GM12801 (cell line): Measurements from ENCODE around the gene LINS1.

ENCODE experiments used
- TF ChIP-seq, protein P1 (sequence below): IDR thresholded peaks from one replicate; pipeline ENCODE4 v1.5.1; 2011; ENCODE audit warnings: control low read depth; ENCODE audit not compliant: insufficient read length; ENCODE audit errors: extremely low read depth

Gene LINS1

DNA sequence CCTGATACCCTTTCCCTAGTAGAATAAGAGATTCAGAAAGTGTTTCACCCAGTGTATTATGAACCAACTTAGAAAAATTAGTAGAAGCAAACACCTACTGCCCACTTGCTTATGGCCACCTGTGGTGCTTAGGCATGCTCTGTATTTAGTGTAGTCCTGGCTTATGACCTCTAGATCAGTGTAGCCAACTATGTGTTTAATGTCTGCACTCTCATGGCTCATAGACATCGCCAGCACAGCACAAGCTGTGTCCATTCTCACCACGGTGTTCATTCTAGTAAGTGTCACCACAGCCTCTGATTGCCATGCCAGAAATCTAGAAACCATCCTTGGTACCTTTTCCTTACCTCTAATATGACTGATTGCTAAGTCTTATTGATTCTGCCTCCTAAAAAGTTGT lies 14.7 kb upstream of the LINS1 start:
- TF ChIP-seq, protein P1, sequence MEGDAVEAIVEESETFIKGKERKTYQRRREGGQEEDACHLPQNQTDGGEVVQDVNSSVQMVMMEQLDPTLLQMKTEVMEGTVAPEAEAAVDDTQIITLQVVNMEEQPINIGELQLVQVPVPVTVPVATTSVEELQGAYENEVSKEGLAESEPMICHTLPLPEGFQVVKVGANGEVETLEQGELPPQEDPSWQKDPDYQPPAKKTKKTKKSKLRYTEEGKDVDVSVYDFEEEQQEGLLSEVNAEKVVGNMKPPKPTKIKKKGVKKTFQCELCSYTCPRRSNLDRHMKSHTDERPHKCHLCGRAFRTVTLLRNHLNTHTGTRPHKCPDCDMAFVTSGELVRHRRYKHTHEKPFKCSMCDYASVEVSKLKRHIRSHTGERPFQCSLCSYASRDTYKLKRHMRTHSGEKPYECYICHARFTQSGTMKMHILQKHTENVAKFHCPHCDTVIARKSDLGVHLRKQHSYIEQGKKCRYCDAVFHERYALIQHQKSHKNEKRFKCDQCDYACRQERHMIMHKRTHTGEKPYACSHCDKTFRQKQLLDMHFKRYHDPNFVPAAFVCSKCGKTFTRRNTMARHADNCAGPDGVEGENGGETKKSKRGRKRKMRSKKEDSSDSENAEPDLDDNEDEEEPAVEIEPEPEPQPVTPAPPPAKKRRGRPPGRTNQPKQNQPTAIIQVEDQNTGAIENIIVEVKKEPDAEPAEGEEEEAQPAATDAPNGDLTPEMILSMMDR = no peak

GRCh38 chr15:100615801-100616200 lies 13.8 kb upstream of the LINS1 start:
- TF ChIP-seq, protein P1 = no peak

DNA sequence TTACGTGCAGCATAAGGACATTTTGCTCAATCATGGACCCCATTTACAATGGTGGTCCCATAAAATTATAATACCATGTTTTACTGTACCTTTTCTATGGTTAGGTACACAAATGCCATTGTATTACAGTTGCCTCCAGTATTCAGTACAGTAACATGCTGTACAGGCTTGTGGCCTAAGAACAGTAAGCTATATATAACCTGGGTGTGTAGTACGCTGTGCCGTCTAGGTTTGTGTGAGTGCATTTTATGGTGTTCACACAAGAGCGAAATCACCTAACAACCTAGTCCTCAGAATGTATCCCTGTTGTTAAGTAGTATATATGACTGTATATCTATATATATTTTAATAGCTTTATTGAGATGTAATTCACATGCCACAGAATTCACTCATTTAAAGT lies 12.9 kb upstream of the LINS1 start:
- TF ChIP-seq, protein P1 = no peak

- TF ChIP-seq, protein P1 = no peak
Measured at GRCh38 chr15:100614336-100614735, 12.4 kb upstream of the LINS1 start.

DNA sequence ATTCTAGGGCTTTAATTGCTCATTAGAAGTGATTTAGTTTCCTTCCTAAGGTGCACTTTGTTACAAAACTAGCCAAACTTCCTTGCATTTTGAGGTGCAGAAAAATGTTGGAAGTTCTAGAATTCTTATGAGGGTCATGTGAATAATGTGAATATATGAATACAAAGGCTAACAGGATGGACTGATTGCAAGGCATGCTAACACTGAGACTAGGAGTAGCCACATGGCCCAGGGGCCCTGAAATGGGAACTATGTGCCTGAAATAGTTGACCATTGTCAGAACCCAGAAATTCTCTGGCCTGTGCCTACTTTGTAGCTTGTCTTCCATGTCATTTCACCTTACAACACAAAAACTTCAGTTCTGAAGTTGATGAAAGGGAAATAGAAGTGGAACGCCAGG lies 11.2 kb upstream of the LINS1 start:
- TF ChIP-seq, protein P1 = no peak

DNA sequence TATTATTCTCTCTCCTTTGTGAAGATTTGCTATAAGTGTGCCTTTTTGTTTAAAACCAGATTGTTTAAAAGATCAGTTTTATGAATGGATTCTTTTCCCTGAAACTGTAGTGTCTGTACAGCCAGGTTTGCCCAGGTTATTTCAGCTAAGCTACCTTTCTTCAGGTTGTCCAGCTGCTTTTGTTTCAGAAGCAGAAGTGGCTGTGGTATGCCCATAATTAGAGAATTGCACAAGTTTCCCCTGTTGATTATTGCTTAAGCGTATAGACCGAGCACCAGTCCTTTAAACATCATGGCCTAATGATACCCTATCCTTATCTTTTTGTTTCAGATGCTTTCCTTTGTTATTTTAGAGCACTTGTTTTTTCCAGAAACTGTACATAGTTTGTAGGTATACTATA lies 10.6 kb upstream of the LINS1 start:
- TF ChIP-seq, protein P1 = no peak

- TF ChIP-seq, protein P1 = no peak
Measured at GRCh38 chr15:100602823-100603393, 924 bp upstream of the LINS1 start.

GRCh38 chr15:100601617-100602063 lies 344 bp downstream of the LINS1 start:
- TF ChIP-seq, protein P1 = no peak
